Liver (tissue), 3 donors: ENCODE measurements around the gene RPS6KA2.

ENCODE experiments used
- CTCF ChIP-seq: fragments of 150-350 bp; IDR thresholded peaks from 2 replicates; pipeline ENCODE4 v1.5.1; 2017; ENCODE audit warnings: improper control_type of control experiment, low read depth, low read length; ENCODE audit not compliant: missing input control
- GABPA ChIP-seq, 2 donors: IDR thresholded peaks in 1 of 2; conservative IDR thresholded peaks in 1 of 2; 2 replicates each; pipeline ENCODE4 v1.6.1; 2016; ENCODE audit warnings: antibody characterized with exemption in 2 of 2, mild to moderate bottlenecking in 1 of 2, moderate library complexity in 1 of 2
- TF ChIP-seq, protein P1 (sequence below): IDR thresholded peaks from 2 replicates; pipeline ENCODE4 v1.6.1; 2016; ENCODE audit warnings: antibody characterized with exemption, mild to moderate bottlenecking
- donor health status: healthy.
- donor health status: healthy.

- TF ChIP-seq CTCF (no peak), GABPA (IDR thresholded peaks at IDR 0.05 in 1 of 2, conservative IDR thresholded peaks at IDR 0.05 in 1 of 2) (no peak)
- TF ChIP-seq, protein P1, sequence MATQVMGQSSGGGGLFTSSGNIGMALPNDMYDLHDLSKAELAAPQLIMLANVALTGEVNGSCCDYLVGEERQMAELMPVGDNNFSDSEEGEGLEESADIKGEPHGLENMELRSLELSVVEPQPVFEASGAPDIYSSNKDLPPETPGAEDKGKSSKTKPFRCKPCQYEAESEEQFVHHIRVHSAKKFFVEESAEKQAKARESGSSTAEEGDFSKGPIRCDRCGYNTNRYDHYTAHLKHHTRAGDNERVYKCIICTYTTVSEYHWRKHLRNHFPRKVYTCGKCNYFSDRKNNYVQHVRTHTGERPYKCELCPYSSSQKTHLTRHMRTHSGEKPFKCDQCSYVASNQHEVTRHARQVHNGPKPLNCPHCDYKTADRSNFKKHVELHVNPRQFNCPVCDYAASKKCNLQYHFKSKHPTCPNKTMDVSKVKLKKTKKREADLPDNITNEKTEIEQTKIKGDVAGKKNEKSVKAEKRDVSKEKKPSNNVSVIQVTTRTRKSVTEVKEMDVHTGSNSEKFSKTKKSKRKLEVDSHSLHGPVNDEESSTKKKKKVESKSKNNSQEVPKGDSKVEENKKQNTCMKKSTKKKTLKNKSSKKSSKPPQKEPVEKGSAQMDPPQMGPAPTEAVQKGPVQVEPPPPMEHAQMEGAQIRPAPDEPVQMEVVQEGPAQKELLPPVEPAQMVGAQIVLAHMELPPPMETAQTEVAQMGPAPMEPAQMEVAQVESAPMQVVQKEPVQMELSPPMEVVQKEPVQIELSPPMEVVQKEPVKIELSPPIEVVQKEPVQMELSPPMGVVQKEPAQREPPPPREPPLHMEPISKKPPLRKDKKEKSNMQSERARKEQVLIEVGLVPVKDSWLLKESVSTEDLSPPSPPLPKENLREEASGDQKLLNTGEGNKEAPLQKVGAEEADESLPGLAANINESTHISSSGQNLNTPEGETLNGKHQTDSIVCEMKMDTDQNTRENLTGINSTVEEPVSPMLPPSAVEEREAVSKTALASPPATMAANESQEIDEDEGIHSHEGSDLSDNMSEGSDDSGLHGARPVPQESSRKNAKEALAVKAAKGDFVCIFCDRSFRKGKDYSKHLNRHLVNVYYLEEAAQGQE, result no peak
Measured at GRCh38 chr6:166601956-166602355, 25.1 kb downstream of the RPS6KA2 start.
